Mononuclear cell (primary cell): Measurements from ENCODE around the gene SATB2. TPM values are rescaled to one million over a fixed set of nuclear protein-coding genes. Genes with fewer than 3 reads are reported as not detected.

ENCODE experiments used
- H3K27me3 ChIP-seq: 2 replicates; pipeline ENCODE4 v1.6.0; 2011; ENCODE audit warnings: low read length, control low read depth; ENCODE audit not compliant: insufficient read depth
- H3K4me1 ChIP-seq: 2 replicates; pipeline ENCODE4 v1.5.1; 2011; ENCODE audit warnings: mild to moderate bottlenecking, low read length, control low read depth; ENCODE audit not compliant: insufficient read depth
- H3K4me3 ChIP-seq: 2 replicates; pipeline ENCODE4 v1.5.1; 2011; ENCODE audit warnings: mild to moderate bottlenecking, low read length, moderate library complexity
- H3K9me3 ChIP-seq: 2 replicates; pipeline ENCODE4 v1.5.1; 2011; ENCODE audit warnings: low read depth, mild to moderate bottlenecking, control low read depth, low read length
- total RNA-seq: library from RNA; depleted of rRNA; stranded (reverse); fragments of >200 nt; gene quantifications from one replicate; pipeline ENCODE4 v1.2.3, GENCODE V29; 2012

SATB2 gene
- total RNA-seq, 1 donor = 0.73 TPM

DNA sequence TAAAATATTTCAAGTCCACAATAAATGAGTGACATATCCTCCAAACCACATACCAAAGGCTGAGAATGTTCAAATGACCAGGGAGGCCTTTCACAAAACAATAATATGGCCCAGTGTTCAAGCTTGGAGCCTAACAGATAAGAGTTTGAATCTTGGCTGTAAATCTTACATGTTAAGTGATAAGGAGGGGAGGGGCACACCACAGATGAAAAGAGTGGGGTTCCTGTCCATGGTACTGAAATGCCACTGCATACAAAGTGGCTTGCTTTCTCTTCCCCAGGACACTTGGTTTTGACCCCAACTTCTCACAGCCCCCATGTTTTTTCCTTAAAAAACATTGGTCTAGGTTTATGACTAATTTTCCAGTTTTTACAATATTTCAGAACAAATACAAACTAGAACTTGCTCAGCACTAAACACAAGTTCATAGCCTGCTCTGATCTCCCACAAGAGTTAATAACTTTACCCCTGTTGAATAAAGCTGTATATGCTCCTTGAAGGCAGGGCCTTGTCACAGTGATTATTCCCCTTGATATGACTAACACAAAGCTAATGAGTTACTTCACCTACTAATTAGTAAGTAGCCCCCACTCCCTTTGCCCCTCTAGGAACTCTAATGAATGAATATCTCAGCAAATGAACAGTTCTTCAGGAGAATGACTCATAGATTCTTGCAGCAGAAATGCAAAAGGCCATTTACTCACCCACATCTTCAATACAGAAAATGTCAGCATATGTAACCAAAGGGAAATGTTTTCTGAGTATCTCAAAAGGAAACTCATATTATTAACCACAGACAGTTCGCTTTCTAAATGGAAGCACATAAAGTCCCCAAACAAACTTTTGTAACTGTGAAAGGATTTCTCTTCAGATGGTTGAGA lies 142.2 kb downstream of the SATB2 start:
- H3K4me3 ChIP-seq = no peak overlapping the region
- H3K27me3 ChIP-seq = no peaks in the 10 kb centered on the region
- no peaks in the 10 kb centered on the region for H3K4me1 ChIP-seq
- no peaks in the 10 kb centered on the region for H3K9me3 ChIP-seq

DNA sequence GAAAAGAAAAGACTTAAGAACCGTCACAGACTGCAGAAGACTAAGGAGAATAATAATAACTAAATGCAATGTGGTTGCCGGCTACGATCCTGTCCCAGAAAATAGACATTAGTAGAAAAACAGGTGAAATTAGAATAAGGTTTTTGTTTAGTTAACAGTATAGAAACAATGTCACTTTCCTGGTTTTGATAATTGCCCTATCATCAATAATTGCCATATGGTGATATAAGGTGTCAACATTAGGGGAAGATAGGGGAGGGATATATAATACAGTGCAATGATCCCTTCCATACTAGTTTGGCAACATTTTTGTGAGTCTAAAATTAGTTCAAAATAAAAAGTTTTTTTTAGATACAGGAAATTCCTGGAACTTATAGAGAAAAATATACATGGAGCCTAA lies 144.8 kb downstream of the SATB2 start:
- Histone ChIP-seq H3K4me1 (no peaks in the 10 kb centered on the region), H3K27me3 (no peaks in the 10 kb centered on the region), H3K4me3 (no peak overlapping the region), H3K9me3 (no peaks in the 10 kb centered on the region)

- Histone ChIP-seq H3K9me3 (no peaks in the 10 kb centered on the region), H3K27me3 (no peaks in the 10 kb centered on the region), H3K4me3 (no peak overlapping the region), H3K4me1 (no peaks in the 10 kb centered on the region)
Measured at GRCh38 chr2:199310771-199311585, 146.8 kb downstream of the SATB2 start.

DNA sequence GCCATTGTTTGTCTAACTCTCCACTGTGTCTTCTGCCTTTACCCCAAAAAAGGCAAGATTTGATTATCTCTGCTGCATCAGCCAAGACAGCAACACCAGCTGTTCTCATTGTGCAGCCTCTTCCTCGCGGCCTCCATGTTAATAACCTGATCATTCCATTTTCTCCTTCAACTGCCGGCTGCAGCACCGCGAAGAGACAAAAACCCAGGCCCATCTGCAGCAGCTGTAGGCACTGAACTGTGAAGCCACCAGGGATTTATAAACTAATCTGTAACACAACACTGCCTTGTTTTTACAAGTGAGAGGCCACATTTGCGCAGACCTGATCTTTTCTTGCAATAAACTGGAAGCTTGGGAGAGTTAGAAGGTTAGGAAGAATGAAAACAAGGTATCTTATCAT lies 147.8 kb downstream of the SATB2 start:
- H3K4me3 ChIP-seq = no peak overlapping the region
- no peaks in the 10 kb centered on the region for H3K27me3 ChIP-seq
- H3K4me1 ChIP-seq = no peaks in the 10 kb centered on the region
- no peaks in the 10 kb centered on the region for H3K9me3 ChIP-seq

DNA sequence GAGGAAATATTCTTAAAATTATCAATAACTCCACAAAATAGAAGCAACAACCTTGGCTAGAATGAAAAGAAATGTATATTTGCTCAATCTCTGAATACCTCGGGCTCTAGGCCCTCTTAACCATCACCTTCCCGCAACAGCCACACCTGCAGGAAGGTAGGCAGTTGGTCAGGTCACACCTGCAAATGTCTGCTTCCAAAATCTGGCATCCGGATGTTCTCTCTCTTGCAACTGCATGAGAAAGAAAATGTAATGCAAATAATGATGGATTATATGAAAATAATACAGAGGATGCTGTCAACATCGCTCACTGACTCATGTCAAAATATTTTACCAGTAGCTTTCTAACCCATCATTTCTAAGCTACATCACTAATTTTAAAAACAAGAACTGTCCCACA lies 148.3 kb downstream of the SATB2 start:
- H3K4me3 ChIP-seq = no peak overlapping the region
- no peaks in the 10 kb centered on the region for H3K4me1 ChIP-seq
- no peaks in the 10 kb centered on the region for H3K9me3 ChIP-seq
- H3K27me3 ChIP-seq = no peaks in the 10 kb centered on the region

DNA sequence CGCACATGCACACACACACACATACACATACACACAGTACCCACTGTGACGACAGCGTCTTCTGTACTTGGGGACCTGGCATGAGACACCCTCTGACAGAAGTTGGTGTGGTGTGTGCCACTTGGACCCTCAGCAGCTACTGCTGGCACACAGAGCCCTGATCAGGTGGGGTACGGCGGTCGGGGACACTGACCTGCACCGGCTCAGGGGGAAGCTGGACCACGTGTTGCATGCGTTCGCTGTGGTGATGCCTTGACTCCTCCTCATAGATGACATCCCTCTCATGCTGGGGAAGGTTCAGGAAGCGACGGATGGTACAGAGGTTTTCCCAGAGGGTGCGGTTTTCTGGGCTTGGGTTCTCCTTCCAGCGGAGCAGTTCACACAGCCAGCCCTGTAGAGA lies 149.2 kb downstream of the SATB2 start:
- no peak overlapping the region for H3K4me3 ChIP-seq
- no peaks in the 10 kb centered on the region for H3K27me3 ChIP-seq
- H3K4me1 ChIP-seq = no peaks in the 10 kb centered on the region
- H3K9me3 ChIP-seq = no peaks in the 10 kb centered on the region

DNA sequence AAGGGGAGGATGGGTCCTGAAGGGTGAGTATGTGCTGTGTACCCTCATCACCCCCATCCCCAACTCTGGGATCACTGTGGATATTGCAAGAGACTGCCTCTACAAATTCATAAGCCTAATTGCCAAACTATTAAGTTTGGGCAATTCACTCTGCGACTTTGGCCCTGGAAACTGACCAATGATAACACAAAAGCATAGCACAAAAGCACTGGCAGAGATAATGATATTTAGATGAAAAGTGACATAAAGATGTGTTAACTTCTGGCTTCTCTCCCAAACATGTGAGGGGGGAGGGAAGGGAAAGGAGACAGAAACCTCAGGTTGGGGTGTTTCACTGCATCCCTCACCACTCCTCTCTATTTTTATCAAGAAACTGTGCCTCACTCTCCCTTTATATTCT lies 150.3 kb downstream of the SATB2 start:
- no peaks in the 10 kb centered on the region for H3K9me3 ChIP-seq
- H3K27me3 ChIP-seq = no peaks in the 10 kb centered on the region
- H3K4me1 ChIP-seq = no peaks in the 10 kb centered on the region
- no peak overlapping the region for H3K4me3 ChIP-seq

DNA sequence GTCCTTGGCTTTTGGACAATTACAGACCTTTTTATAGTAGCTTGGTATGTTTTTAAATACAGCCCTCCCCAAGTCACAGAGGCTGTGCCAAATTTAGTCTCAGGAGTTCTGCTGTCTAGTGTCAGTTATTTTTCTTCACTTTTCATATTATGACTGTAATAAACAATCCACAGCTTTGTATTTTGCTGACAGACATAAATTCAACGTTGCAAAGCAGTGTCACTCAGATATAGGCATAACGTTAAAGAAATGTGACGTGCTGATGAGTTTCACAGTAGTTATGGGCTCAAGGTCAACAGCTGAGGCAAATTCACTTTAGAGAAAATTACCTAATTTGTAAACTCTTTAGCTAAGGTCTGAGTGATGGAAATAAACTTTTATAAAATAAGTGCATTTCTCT lies 151.6 kb downstream of the SATB2 start:
- H3K4me3 ChIP-seq = no peak overlapping the region
- no peaks in the 10 kb centered on the region for H3K27me3 ChIP-seq
- H3K9me3 ChIP-seq = no peaks in the 10 kb centered on the region
- no peaks in the 10 kb centered on the region for H3K4me1 ChIP-seq

DNA sequence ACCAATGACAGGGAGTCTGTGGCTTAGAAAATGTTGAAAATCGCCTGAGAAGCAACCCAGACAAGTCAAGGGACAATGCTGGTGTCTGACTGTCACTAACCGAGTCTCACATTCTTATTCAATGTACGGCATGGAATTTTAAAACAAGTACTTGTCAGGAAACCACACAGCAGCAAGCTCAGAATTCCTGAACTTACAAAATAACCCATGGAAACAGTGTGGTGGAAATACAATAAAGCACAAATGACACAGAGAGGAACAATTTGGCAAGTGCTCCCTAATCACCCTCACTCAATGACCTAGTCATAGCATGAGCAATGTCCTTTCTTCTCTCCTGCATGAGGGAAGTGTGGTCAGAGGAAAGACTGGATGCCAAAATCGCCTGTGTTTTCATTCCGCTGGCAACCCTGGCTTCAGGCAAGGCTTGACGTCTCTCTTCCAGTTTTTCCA lies 154.0 kb downstream of the SATB2 start:
- Histone ChIP-seq H3K4me3 (no peak overlapping the region), H3K27me3 (no peaks in the 10 kb centered on the region), H3K4me1 (no peaks in the 10 kb centered on the region), H3K9me3 (no peaks in the 10 kb centered on the region)

DNA sequence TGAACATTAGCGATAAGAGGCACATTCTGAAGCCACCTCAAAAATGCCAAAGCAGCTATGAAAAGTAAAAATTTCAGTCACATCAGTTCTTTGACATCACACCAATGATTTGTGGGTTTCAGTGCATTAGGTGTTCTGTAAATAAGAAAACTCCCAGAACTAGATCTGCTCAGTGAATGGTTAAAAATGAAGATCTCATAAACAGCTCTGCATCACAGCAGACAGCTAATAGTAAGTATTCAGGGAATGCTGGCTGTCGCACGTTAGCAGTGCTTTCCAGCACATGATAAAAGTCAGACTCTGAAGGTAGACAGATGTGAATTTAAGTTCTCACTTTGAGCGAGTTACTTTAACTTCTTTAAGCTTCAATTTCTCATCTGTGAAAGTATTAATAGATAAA lies 154.9 kb downstream of the SATB2 start:
- H3K4me1 ChIP-seq = no peaks in the 10 kb centered on the region
- H3K27me3 ChIP-seq = no peaks in the 10 kb centered on the region
- H3K9me3 ChIP-seq = no peaks in the 10 kb centered on the region
- no peak overlapping the region for H3K4me3 ChIP-seq

GRCh38 chr2:199288424-199288823 lies 169.3 kb downstream of the SATB2 start:
- Histone ChIP-seq H3K9me3 (no peaks in the 10 kb centered on the region), H3K27me3 (no peaks in the 10 kb centered on the region), H3K4me3 (no peak overlapping the region), H3K4me1 (no peaks in the 10 kb centered on the region)

DNA sequence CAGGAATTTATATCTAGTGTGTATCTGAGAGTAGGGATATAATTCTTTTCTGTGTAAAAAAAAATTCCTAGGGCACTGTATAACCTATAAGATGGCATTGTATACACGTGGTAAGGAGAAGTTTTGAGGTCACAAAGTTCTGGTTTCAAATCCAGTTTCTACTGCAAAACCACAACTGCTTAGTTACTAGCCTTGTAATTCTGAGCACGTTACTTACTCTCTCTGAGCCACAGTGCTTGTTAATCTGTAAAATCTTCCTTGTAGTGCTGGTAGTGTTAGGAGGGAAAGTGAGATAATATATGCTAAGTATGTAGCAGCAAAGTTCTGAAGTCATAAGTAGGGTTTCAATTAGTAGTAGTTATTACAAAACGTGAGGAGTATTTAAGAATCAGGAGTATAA lies 175.4 kb downstream of the SATB2 start:
- Histone ChIP-seq H3K4me1 (no peaks in the 10 kb centered on the region), H3K4me3 (no peak overlapping the region), H3K27me3 (no peaks in the 10 kb centered on the region), H3K9me3 (no peaks in the 10 kb centered on the region)

DNA sequence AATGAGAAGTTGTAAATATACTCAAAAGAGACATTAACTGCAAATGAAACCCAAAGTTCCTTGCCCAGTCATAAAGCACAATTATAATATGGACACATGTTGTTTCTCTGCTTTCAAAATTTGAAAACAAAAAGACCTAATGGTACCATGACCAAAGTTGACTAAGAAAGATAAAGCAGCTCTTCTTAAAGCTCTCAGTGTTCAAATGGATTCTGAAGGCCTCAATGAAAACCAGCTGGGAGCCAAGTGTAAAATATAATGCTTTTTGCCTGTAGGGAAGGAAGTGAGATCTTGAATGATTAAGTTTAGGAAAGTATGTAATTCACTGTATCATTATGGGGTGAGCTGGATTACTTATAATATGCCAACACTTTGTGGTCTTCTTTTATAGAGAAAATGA lies 178.6 kb downstream of the SATB2 start:
- H3K27me3 ChIP-seq = no peaks in the 10 kb centered on the region
- H3K4me1 ChIP-seq = no peaks in the 10 kb centered on the region
- H3K4me3 ChIP-seq = no peak overlapping the region
- no peaks in the 10 kb centered on the region for H3K9me3 ChIP-seq

GRCh38 chr2:199278099-199278498 lies 179.6 kb downstream of the SATB2 start:
- Histone ChIP-seq H3K4me3 (no peak overlapping the region), H3K9me3 (no peaks in the 10 kb centered on the region), H3K27me3 (no peaks in the 10 kb centered on the region), H3K4me1 (no peaks in the 10 kb centered on the region)

GRCh38 chr2:199273042-199273511 lies 184.7 kb downstream of the SATB2 start:
- no peak overlapping the region for H3K4me3 ChIP-seq
- no peaks in the 10 kb centered on the region for H3K9me3 ChIP-seq
- H3K27me3 ChIP-seq = no peaks in the 10 kb centered on the region
- no peaks in the 10 kb centered on the region for H3K4me1 ChIP-seq
